ENCODE data around the gene CD40LG.

CD40LG gene

DNA sequence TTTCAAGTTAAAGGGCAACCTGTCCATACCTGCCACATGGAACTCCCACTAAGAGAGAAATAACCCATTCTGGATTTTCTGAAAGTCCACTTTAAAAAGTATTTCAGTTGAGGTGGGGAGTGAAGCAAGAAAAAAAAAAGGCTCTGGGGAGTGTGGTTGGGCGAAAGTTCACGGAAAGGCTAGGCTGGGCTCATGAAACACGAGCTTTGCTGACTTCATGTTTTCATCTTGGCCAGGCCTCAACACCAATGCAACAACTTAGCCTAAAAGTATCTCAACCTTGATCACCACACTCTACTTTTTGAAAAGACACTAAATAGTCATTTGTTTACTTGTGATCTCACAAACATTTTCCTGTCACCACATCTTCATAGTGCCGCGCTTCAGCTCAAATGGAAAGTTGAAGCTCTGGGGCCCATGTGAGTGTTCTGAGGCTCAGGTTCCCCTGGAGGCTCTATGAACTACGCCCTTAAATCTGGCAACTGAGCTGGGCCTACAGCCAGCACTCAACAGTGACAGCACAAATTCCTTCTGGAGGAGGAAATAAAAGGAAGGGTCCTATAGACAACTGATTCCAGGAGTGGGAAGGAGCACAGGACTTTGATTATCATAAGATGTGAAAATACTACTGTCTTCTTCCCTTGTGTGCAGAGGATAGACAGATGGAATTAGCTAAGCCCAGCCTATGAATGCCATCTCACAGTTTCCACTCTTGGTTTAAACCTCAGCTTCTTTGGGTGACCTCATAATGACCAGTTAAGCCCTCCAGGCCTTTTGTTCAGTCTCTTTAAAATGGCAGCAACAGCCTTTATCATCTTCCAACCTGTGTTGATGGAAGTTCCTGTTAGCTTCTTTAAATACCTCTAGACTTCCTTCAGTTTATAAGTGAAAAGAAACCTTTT is 5.1 kb downstream of the CD40LG start:
- DNase-seq, result no peak

DNA sequence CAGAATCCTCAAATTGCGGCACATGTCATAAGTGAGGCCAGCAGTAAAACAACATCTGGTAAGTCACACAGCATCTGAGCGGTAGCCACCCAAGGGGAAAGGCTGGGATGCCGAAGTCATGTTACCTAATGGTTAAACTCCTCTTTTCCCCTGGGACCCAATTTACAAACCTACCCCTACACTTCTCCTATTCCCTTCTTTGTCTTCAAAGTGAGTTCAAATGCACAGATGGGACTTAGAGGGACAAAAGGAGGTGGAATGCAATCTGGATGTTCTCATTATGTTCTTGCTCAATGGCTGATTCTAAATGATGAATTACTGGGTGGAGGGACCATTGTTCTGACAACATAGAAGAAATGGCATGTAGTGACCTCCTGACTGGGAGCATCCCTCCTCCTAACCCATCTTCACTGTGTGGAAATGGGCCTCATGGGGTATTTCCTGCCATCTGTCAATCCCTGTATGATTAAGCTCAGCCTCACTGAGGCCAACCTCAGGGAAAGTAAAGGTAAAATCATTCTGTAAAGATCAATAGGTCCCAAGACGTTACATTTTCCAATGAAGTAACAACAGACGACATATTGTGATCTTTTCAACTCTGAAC is 8.5 kb downstream of the CD40LG start:
- DNase-seq, result no peak

DNA sequence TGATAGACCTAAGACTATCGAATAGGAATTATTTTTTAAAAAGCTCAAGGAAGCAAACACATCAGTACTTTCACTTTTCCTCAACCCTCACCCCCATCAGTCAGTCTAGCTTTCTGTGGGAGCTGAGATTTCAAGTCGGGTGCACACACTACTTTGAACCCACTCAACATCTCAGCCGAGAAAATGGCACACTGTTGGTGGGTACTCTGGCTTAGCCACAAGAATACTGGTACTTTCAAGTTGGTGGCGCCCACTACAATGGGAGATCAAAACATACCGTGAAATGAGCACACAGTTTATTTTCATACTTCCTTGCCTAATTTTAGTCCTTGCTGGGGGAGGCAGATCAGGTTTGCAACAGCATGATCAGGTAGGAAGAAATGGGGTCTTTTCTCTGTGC is 10.2 kb downstream of the CD40LG start:
- no peak for DNase-seq

DNA sequence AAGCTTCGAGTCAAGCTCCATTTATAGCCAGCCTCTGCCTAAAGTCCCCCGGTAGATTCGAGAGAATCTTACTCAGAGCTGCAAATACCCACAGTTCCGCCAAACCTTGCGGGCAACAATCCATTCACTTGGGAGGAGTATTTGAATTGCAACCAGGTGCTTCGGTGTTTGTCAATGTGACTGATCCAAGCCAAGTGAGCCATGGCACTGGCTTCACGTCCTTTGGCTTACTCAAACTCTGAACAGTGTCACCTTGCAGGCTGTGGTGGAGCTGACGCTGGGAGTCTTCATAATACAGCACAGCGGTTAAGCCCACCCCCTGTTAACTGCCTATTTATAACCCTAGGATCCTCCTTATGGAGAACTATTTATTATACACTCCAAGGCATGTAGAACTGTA is 11.2 kb downstream of the CD40LG start:
- DNase-seq, result no peak

DNA sequence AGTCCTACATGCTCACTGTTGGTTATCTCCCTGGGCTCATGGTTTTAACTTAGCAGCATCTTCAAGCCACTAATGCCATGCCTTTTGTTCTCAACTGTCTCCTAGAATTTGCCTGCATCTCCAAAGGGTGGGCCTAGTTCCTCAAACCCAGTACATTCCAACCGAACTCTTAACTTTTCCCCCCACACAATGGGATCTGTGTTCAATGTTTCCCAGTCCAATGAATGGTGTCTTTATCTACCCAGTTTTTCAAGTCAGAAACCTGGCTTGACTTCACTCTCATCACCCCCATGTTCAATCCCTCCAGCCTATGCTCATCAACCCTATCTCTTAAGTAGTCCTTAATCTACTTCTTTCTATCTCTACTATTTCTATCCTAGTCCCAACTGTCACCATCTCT is 12.9 kb downstream of the CD40LG start:
- DNase-seq, result no peak

DNA sequence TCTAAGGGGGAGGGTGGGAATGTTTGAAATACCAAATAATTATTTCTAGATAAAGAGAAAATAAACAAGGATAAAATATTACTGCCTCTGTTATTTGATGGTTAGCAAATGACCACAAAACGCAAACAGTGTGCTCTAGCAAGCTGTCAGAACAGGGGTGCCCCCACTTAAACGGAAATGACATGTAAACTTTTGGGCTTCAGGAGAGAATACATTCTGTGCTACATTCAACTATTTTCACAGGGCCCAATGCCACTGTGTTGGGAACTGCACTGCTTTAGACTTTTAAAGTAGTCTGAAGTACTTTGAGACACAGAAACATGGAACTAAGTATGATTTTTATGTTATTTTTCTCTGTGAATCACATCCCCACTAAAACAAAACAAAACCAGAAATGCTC is 14.1 kb downstream of the CD40LG start:
- no peak for DNase-seq

DNA sequence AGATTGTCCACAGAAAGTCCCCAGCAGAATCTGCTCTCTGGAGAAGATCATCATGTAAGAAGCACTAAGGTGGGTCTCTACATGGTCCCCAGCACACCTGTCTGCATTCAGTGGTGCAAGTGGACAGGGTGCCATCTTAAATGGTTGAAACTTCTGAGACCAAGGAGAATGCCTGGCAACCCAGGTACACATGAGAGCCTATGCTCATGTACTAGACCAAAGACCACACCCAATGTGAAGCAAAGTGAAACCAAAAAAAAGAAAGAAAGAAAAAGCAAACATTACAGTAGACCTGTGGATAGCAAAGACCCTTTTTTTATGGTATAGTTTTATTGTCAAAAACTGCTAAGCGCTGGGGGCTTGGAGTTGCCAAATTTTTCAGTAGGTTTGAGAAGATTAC is 15.0 kb downstream of the CD40LG start:
- DNase-seq, result no peak

DNA sequence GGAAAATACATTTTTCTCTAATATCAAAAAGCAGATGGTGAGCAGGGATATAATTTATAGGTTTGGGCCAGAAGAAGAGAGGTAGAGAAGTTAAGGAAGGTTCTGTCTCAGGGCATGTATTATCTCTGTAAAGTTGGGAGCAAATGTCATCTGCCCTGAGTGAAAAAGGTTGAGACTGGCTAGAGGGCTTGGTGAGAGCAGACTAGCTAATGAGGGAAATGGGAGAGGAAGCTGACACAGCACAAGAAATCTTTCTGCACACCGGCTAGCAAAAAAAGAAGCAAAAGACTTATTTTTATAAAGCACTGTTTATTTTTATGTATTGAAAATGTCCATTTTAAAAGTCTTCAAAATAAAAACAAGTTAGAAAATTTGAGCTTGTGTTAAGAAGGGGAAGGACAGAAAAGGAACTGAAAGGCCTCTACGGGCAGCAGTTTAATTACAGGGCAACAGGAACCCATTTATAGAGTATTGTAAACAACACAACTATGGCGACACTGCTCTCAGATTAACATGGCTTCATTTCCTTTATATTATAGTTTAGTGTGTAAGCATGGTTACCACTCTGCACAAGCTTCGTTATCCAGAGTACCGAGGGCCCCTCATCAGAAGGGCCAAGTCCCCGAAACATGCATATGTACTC is 17.4 kb downstream of the CD40LG start:
- DNase-seq, result no peak

DNA sequence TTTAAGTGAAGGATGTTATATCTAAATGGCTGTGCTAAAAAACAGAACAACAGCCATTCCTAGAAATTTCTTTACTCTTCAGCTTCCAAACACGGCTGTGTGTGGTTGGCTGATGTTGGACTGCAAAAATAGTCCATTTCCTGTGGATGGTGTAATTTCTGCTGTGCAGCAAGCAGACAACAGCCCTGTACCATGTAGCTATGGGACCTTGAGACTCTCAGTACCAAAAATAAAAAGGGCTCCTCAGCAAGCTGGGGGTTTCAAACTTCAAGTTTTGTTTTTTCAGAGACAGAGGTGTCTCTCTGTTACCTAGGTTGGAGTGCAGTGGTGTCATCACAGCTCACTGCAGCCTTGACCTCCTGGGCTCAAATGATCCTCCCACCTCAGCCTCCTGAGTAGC is 18.1 kb downstream of the CD40LG start:
- DNase-seq, result no peak

DNA sequence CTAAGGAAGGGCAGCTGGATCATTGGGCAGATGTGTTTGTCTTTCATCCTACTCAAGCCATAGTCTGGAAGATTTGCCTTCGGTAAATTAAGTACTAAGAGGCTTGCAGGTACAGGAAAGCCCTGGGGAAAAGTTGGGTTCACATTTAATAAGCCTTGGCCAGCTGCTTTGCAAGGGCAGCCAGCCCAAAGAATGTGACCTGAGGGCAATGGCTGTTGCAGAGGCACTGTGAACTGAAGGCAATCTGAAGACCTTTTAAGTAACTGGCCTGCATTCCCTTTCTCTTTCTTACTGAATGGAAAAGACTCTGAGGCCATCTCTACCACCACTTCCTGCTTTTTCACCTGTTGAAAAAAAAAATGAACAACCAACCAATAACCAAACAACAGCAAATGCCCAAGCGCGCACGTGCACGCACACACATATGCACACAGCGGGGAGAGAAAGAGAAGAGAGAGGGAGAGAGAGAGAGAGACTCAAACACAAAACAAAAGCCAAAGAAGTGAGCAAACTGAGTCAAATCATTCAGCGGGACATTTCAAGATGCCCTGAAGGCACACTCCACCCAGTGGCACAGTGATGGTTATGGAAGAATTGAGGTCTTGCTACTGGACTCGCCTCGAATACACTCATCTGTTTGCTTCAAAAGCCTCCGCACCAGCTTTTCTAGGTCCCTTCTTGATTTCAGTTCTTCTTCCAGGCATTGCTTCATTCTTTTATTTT is 19.6 kb downstream of the CD40LG start:
- DNase-seq, result no peak

DNA sequence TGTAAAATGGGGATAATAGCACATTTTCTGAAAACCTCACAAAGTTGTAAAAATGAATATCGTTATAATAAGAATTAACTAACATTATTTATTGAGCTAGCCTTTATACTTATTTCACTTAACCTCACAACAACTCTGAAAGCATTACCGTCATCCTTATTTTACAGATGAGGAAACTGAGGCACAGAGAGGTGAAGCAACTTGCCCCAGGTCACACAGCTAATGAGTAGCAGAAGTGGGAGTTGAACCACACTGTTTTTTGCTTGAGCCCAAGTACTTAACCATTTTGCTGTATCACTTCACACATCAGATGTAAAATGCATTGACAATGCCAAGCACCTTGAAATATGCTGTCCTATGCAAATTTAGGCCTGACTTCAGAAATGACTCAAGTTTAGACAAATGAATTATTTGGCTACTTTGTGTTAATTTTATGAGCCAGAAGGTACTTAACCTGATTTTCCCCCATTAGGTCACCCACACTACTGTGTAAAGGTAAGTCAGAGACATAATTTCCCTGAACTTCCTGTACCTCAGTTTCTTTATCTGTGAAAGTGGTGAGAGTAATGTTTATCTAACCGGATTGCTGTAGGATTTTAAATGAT is 23.1 kb downstream of the CD40LG start:
- no peak for DNase-seq

DNA sequence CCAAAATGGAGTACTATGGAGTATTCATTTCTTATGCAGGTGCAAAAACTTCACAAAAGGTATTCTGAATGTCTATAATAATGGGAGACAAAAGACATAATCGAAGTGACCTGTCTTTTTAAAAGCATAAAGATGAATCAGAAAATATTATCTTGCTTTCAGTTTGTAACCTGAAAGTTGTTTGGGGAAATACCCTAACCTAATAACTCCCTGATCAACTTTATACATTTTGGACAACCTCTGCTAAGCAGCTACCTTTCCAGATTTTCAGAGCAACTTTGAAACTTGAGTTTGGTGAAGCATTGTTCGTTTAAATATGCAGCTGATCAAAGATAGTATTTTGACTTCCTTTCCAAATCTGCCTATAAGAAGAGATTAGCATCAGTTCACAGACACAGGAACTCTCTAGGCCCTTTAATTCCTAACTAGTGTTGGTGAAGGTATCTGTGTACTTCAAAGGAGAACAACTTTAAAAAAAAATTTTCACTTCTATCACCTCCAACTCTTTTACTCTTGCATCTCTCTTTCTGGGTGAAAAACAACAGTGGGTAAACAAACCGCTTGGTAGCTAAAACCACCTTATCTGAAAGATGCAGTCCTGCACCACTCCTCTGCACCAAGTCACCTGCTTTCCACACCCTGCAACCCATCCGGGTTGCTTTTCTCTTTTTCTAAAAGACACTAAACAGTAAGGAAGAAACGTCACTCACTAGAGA is 26.5 kb downstream of the CD40LG start:
- no peak for DNase-seq

DNA sequence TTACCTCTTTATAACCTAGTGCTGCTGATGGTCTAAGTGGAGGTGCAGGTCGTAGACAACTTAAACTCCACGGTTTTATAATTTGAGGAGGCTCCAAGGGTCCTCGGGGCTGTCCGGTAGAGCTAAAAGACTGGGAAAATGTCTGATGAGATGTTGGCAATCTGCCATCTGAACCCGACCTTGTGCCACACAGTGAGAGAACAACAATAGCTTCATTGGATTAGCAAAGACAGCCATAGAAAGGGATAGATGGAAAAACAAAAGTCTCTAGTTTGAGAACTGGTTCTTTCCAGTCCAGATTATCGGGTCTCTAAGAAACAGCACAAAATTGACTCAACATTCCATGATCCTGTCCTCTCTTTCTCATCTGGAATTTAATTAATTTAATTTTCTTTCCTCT is 31.6 kb downstream of the CD40LG start:
- DNase-seq, result no peak

DNA sequence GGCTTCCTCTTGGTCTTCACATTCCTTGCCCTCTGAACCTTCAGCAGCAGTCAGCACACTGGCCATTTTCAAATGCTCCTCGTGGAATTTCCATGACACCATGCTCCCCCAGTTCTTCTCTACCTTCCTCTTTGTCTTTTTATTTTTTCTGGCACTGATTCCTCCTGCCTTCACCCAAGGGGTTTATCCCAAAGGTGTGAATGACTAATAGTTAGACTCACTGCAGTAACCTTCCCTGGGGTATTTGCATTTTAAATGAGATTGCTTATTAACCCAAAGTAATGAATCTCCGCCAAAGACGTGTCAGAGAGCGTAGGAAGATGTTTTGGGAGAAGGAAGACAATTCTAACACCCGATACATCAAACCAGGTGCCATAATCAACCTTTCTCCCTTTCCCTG is 36.2 kb downstream of the CD40LG start:
- DNase-seq, result no peak

DNA sequence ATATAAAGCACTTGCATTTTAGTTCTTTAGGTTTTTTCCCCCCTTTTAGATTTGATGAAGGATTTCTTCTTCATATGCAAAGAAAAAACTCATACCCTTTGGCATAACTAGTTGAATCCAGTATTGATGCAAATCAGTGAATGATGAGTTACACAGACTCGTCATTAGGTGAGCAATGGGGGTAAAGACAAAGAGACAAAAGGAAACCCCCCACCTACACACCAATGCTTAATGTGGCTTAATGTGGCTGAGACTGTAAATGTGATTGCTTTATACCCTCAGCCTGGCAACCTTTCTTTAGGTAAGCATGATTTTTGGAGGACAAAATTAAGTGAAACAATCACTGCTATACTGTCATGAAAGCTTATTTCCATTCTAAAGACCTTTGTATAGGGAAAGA is 39.5 kb downstream of the CD40LG start:
- peak in 1 of 4 experiments; percentile 0 for DNase-seq

DNA sequence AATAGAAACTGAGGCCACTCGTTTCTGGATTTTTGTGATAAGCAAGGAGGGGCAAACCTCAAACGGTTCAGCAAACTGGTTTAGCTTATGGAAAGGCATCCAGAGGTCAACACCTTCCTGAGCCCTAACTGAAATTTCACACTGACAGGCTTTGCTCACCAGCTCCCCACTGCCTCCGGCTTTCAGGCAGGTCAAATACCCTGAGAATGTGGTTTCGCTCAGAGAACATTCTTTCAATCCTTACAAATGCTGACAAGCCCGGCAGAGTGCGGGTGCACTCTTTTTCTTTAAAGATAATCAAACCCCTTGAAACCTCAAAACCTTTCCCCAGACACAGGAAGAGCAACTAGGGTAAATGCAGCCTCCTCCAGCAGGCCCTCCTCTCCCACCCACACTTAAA is 41.5 kb downstream of the CD40LG start:
- no peak for DNase-seq

DNA sequence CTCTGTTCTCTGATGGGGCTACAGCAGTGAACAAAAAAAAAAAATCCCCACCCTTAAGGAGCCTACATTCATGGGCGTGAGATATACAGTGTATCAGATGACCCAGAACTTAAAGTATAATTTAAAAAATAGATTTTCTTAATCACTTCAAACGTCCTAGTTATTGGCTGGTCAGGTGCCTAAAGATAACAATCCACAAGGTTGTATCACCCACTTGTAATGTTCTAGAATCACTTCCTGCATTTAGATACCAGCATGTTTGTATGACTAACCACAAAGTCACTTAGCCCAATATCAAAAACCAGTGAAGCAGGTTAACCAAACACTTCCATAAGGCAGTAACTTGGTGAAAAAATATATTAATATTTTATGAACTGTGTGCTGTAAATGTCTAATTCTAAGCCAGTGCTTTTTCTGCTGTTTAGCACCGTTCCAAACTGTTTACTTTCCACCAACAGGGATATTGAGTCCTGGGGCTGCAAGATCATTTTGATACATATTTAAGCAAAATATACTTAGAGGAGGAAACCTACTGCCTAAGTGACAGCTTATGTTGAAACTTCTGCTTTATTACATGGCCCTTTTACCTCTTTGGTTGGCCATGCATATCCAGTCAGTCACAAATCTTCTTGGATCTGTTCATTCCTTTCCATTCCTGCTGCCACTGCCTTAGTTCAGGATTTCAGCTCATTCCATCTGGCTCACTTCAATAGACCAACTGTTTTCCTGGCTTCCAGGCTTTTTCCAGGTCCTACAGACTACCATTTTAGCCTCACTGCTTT is 43.3 kb downstream of the CD40LG start:
- DNase-seq, result no peak

DNA sequence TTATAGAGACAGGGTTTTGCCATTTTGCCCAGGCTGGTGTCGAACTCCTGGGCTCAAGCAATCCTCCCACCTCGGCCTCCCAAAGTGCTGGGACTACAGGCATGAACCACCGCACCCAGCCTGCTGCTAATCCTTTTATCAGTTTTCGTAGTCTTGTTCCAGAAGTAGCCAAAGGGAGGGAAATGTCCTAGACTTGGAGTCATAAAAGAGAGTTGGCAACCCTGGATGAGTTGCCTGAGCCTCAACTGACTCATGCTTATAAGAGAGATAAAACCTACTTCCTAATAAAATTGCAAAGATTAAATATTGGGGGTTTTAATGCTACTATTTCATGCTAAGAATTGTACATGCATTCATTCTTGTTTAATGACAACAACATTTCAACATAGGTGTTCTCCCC is 44.3 kb downstream of the CD40LG start:
- no peak for DNase-seq

DNA sequence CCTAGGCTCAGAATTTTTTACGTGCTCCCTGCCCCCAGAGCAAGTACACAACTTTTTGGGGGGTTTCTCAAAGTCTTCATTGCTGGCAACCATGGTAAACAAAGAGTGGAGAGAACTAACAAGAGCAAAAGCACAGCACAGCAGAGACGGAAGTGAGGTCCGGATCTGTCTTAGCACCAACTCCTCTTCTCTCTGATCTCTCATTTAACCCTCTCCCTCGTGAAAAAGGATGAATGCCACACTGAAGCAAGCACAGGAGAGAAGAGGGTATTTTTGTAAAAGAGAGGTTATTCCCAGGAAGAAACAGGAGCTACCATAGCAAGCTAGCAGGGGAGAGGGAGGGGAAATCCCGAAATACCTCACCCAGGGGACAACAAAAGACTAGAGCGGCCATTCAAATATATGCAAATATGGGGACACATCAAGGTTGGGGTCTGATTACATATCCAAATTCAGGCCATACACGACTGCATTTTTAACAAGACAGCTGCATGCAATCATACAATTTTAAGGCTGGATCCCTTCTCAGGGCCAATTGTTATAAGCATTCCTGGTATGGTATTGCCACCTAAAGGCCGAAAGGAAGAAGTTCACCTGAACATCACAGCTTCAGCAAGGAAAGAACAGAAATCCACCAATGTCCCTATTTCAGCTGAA is 46.6 kb downstream of the CD40LG start:
- no peak for DNase-seq

DNA sequence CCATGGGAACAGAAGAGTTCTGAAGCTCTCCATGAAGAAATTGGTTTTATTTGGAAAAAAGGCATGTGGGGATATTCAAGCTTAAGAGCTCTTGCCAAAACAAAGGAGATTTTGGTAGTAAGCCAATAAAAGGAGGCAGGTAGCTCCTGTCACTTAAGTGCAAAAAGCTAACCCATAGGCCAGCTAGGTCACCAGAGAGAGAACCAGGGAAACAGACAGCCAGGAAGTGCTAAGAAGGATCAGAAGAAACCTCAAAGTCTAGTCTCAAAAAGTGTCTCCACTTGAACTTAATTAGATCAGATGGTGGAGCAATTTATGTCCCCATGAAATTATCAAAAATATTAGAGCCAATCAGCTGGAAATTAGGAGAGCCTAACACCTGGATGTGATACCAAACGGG is 49.2 kb downstream of the CD40LG start:
- no peak for DNase-seq

DNA sequence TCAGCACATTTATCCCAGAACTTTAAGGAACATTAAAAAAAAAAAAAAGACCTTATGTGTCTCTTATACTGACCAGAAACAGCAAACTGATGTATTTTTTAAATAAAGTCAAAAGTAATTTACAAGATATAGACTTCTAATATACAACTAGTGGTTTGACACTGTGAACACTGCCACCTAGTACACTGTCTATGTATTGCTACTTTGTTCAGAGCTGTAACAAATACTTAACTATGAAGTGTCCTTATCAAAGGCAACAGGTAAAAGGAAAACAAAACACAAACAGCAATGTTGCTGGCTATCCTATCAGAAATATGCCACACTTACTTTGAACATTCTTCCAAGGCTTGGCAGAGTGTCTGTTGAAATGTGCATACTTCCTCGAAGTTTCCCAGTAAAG is 60.4 kb downstream of the CD40LG start:
- no peak for DNase-seq

Measured in activated CD4-positive, CD25-positive, alpha-beta regulatory T cell (primary cell).